ENCODE data around the gene COL21A1.

DNA sequence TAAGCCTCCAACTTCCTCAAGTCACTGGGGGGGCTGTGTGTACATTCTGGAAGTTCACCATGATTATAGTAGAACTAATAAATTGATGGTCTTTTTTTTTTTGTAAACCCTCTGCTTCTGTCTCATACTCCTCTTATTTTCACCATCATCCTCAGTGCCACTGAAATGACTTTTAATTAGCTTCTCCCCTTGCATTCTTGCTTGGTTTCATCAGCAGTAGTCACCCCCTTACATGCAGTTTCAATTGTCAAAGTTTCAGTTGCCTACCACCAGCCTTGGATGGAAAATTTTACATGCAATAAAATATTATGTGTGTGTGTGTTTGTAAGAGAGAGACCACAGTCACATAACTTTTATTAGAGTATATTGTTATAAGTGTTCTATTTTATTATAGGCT is 196.2 kb downstream of the COL21A1 start:
- no peak for TF ChIP-seq CTCF (conservative IDR thresholded peaks at IDR 0.05 in 1 of 2, IDR thresholded peaks at IDR 0.05 in 1 of 2; ENCODE audit: extremely low read depth in 1 of 2, insufficient read depth in 1 of 2, low read depth in 1 of 2, low read length in 2 of 2)
- TF ChIP-seq EZH2 (IDR thresholded peaks at IDR 0.05; ENCODE audit: borderline replicate concordance, low read length), result no peak
